DND-41 (cell line): ENCODE results near the gene OPN1SW.

Source experiments
- ATAC-seq: fragments of 200-7000 bp; cut with Tn5 transposase; 3 replicates; pipeline ENCODE4 v1.9.1; 2021; ENCODE audit warnings: low read depth; ENCODE audit not compliant: insufficient read depth
- DNase-seq: peaks from one replicate; pipeline ENCODE4 v3.0.0-alpha.2; 2020
- H2AFZ ChIP-seq: 2 replicates; pipeline ENCODE4 v1.6.0; 2012; ENCODE audit warnings: low read depth, low read length
- H3K27ac ChIP-seq: 2 replicates; pipeline ENCODE4 v1.5.1; 2012; ENCODE audit warnings: low read length, inconsistent platforms
- H3K27me3 ChIP-seq: fragments of 200-600 bp; sonication (generic); 2 replicates; pipeline ENCODE4 v1.6.0; 2012; ENCODE audit warnings: low read length, mild to moderate bottlenecking, inconsistent platforms; ENCODE audit not compliant: insufficient read depth, poor library complexity
- H3K36me3 ChIP-seq: 2 replicates; pipeline ENCODE4 v1.5.1; 2012; ENCODE audit warnings: low read length, inconsistent platforms; ENCODE audit not compliant: insufficient read depth
- H3K4me1 ChIP-seq: 2 replicates; pipeline ENCODE4 v1.5.1; 2012; ENCODE audit warnings: mild to moderate bottlenecking, low read length; ENCODE audit not compliant: insufficient read depth
- H3K4me2 ChIP-seq: 2 replicates; pipeline ENCODE4 v1.6.0; 2012; ENCODE audit warnings: mild to moderate bottlenecking, moderate library complexity, low read length, inconsistent platforms; ENCODE audit not compliant: insufficient read depth
- H3K4me3 ChIP-seq, 2 experiments: fragments of 200-600 bp in 1 of 2; shearing (Covaris generic) in 1 of 2; 2 replicates each; pipeline ENCODE4 v1.5.1; 2012 to 2016; ENCODE audit warnings: inconsistent platforms in 2 of 2, low read length in 2 of 2, mild to moderate bottlenecking in 2 of 2, low read depth in 1 of 2, moderate library complexity in 1 of 2
- H3K79me2 ChIP-seq: 2 replicates; pipeline ENCODE4 v1.6.0; 2012; ENCODE audit warnings: low read length, inconsistent platforms; ENCODE audit not compliant: insufficient read depth
- H3K9ac ChIP-seq: 2 replicates; pipeline ENCODE4 v1.6.0; 2012; ENCODE audit warnings: low read depth, mild to moderate bottlenecking, inconsistent platforms, low read length, moderate library complexity
- H3K9me3 ChIP-seq: 2 replicates; pipeline ENCODE4 v1.5.1; 2012; ENCODE audit warnings: low read length, moderate library complexity, mild to moderate bottlenecking, inconsistent platforms; ENCODE audit not compliant: insufficient read depth, severe bottlenecking
- H4K20me1 ChIP-seq: 2 replicates; pipeline ENCODE4 v1.6.0; 2012; ENCODE audit warnings: low read length; ENCODE audit not compliant: insufficient read depth
- CTCF ChIP-seq: IDR thresholded peaks from 2 replicates; pipeline ENCODE4 v1.5.1; 2012; ENCODE audit warnings: borderline replicate concordance, low read length, moderate library complexity, mild to moderate bottlenecking; ENCODE audit not compliant: poor library complexity, severe bottlenecking; ENCODE audit errors: extremely low read depth
- EZH2 ChIP-seq: IDR thresholded peaks from 3 replicates; pipeline ENCODE4 v1.6.1; 2012; ENCODE audit warnings: borderline replicate concordance, low read depth, mild to moderate bottlenecking, moderate library complexity, low read length, inconsistent platforms; ENCODE audit not compliant: severe bottlenecking

OPN1SW gene

GRCh38 chr7:128788446-128789412, 13.1 kb upstream of the OPN1SW start:
- Histone ChIP-seq H3K27me3 (peaks cover 7% of the 10 kb centered on the region), H4K20me1 (no peaks in the 10 kb centered on the region), H3K9ac (no peak overlapping the region), H3K36me3 (no peaks in the 10 kb centered on the region; the same call in 1 of the 2 replicates), H3K27ac (no peak overlapping the region), H3K4me2 (no peak overlapping the region), H3K79me2 (0 out of 2 replicates have a peak, but pooled peaks cover 7% of the 10 kb centered on the region), H3K4me3 (no peak overlapping the region), H3K9me3 (no peaks in the 10 kb centered on the region), H2AFZ (no peak overlapping the region), H3K4me1 (peaks cover 21% of the 10 kb centered on the region)
- ATAC-seq (no peak), DNase-seq (no peak)
- TF ChIP-seq EZH2 (no peak), CTCF (no peak)

- TF ChIP-seq CTCF (no peak), EZH2 (no peak)
- Histone ChIP-seq H3K36me3 (no peaks in the 10 kb centered on the region), H2AFZ (no peak overlapping the region), H3K4me2 (no peak overlapping the region), H3K4me1 (peaks cover 6% of the 10 kb centered on the region), H3K9ac (no peak overlapping the region), H3K4me3 (no peak overlapping the region), H3K9me3 (no peaks in the 10 kb centered on the region), H4K20me1 (no peaks in the 10 kb centered on the region), H3K79me2 (no peaks in the 10 kb centered on the region), H3K27ac (no peak overlapping the region), H3K27me3 (peaks cover 7% of the 10 kb centered on the region)
- DNase-seq (no peak), ATAC-seq (no peak)
These were observed 10.1 kb upstream of the OPN1SW start for GRCh38 chr7:128785738-128786137.

GRCh38 chr7:128783143-128783861, 7.7 kb upstream of the OPN1SW start:
- Histone ChIP-seq H3K4me3 (no peak overlapping the region), H3K9ac (no peak overlapping the region), H4K20me1 (no peaks in the 10 kb centered on the region), H3K27me3 (no peaks in the 10 kb centered on the region), H3K9me3 (no peaks in the 10 kb centered on the region), H3K4me1 (no peaks in the 10 kb centered on the region), H3K36me3 (no peaks in the 10 kb centered on the region), H3K4me2 (no peak overlapping the region), H2AFZ (no peak overlapping the region), H3K27ac (no peak overlapping the region), H3K79me2 (no peaks in the 10 kb centered on the region)
- TF ChIP-seq EZH2 (no peak), CTCF (no peak)
- ATAC-seq, result no peak
- peak; percentile 16 for DNase-seq
